Measurements from ENCODE around the gene CALHM4.

DNA sequence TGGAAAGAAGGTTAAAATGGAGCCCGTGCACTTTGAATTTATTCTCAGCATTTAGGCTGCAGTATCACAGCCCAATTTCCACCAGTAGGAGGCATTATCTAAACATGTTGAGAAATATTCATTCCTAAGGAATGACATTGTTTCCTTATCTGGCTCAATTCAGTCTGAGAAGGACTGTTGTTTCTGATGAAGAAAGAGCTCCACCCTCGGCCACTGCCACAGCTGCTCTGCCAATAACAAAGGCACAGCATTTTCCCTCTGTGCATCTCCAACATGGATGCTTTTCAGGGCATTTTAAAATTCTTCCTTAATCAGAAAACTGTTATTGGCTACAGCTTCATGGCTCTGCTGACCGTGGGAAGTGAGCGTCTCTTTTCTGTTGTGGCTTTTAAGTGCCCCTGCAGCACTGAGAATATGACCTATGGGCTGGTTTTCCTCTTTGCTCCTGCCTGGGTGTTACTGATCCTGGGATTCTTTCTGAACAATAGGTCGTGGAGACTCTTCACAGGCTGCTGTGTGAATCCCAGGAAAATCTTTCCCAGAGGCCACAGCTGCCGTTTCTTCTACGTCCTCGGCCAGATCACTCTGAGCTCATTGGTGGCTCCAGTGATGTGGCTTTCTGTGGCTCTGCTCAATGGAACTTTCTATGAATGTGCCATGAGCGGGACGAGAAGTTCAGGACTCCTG lies 42.0 kb upstream of the CALHM4 start, which contains the start of gene CALHM5:
- TF ChIP-seq, protein P1, sequence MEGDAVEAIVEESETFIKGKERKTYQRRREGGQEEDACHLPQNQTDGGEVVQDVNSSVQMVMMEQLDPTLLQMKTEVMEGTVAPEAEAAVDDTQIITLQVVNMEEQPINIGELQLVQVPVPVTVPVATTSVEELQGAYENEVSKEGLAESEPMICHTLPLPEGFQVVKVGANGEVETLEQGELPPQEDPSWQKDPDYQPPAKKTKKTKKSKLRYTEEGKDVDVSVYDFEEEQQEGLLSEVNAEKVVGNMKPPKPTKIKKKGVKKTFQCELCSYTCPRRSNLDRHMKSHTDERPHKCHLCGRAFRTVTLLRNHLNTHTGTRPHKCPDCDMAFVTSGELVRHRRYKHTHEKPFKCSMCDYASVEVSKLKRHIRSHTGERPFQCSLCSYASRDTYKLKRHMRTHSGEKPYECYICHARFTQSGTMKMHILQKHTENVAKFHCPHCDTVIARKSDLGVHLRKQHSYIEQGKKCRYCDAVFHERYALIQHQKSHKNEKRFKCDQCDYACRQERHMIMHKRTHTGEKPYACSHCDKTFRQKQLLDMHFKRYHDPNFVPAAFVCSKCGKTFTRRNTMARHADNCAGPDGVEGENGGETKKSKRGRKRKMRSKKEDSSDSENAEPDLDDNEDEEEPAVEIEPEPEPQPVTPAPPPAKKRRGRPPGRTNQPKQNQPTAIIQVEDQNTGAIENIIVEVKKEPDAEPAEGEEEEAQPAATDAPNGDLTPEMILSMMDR (IDR thresholded peaks at IDR 0.05): peak; percentile 50
- TF ChIP-seq RNF2 (IDR thresholded peaks at IDR 0.05; ENCODE audit: borderline replicate concordance, low read depth) (no peak), SREBF2 (IDR thresholded peaks at IDR 0.05) (no peak), POLR2A (IDR thresholded peaks at IDR 0.05; ENCODE audit: low read length) (no peak), KDM1A (IDR thresholded peaks at IDR 0.05; ENCODE audit: low read depth) (no peak), RAD21 (conservative IDR thresholded peaks at IDR 0.05 in 1 of 2, IDR thresholded peaks at IDR 0.05 in 1 of 2) (peak; percentile 44 to 50; a peak in 4 of 5 replicates), HOXA7 (CRISPR knock-in tag; IDR thresholded peaks at IDR 0.05) (no peak)
- TF ChIP-seq, protein P2, sequence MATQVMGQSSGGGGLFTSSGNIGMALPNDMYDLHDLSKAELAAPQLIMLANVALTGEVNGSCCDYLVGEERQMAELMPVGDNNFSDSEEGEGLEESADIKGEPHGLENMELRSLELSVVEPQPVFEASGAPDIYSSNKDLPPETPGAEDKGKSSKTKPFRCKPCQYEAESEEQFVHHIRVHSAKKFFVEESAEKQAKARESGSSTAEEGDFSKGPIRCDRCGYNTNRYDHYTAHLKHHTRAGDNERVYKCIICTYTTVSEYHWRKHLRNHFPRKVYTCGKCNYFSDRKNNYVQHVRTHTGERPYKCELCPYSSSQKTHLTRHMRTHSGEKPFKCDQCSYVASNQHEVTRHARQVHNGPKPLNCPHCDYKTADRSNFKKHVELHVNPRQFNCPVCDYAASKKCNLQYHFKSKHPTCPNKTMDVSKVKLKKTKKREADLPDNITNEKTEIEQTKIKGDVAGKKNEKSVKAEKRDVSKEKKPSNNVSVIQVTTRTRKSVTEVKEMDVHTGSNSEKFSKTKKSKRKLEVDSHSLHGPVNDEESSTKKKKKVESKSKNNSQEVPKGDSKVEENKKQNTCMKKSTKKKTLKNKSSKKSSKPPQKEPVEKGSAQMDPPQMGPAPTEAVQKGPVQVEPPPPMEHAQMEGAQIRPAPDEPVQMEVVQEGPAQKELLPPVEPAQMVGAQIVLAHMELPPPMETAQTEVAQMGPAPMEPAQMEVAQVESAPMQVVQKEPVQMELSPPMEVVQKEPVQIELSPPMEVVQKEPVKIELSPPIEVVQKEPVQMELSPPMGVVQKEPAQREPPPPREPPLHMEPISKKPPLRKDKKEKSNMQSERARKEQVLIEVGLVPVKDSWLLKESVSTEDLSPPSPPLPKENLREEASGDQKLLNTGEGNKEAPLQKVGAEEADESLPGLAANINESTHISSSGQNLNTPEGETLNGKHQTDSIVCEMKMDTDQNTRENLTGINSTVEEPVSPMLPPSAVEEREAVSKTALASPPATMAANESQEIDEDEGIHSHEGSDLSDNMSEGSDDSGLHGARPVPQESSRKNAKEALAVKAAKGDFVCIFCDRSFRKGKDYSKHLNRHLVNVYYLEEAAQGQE (IDR thresholded peaks at IDR 0.05): no peak
- TF ChIP-seq, protein P3, sequence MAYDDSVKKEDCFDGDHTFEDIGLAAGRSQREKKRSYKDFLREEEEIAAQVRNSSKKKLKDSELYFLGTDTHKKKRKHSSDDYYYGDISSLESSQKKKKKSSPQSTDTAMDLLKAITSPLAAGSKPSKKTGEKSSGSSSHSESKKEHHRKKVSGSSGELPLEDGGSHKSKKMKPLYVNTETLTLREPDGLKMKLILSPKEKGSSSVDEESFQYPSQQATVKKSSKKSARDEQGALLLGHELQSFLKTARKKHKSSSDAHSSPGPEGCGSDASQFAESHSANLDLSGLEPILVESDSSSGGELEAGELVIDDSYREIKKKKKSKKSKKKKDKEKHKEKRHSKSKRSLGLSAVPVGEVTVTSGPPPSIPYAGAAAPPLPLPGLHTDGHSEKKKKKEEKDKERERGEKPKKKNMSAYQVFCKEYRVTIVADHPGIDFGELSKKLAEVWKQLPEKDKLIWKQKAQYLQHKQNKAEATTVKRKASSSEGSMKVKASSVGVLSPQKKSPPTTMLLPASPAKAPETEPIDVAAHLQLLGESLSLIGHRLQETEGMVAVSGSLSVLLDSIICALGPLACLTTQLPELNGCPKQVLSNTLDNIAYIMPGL (CRISPR knock-in tag; IDR thresholded peaks at IDR 0.05; ENCODE audit: borderline replicate concordance): no peak
